NCI-H345 treated with DMSO at 0.1 percent for 48 hours (cell line): ENCODE measurements around the gene ZNF473.
"Not testable (repeated sequence)": the region's sequence is repeated elsewhere in the genome, so short reads cannot be mapped to it uniquely, and the experiment has no call there.

Experiments used
- DNase-seq: peaks from one replicate; lab custom pipeline; 2025; ENCODE audit not compliant: unreplicated experiment; lab: John Stamatoyannopoulos, UW

Gene ZNF473

GRCh38 chr19:50097884-50098283 is 72.1 kb downstream of the ZNF473 start:
- DNase-seq = not testable (repeated sequence)

- not testable (repeated sequence) for DNase-seq
Measured at GRCh38 chr19:50098892-50099291, 73.1 kb downstream of the ZNF473 start.

- DNase-seq = not testable (repeated sequence)
Measured at GRCh38 chr19:50099696-50100095, 73.9 kb downstream of the ZNF473 start.

GRCh38 chr19:50100946-50101345 is 75.1 kb downstream of the ZNF473 start:
- DNase-seq = not testable (repeated sequence)
